Endothelial cell of umbilical vein (primary cell): ENCODE measurements around the gene KRT38. TPM values are rescaled to one million over a fixed set of nuclear protein-coding genes. Genes with fewer than 3 reads are reported as not detected.

ENCODE experiments used
- BruUV-seq: library from RNA; stranded (reverse); fragments of 400-500 nt; replicated peaks from 2 replicates; lab custom pipeline; 2021; lab: Mats Ljungman, UMichigan
- CTCF ChIA-PET: fragments of 300-600, 350-600 bp; sonication (Branson Sonifier 250); formaldehyde crosslinking; loops from one replicate; lab custom pipeline; 2021; ENCODE audit warnings: antibody characterized with exemption, inconsistent platforms; lab: Charles Lee
- POLR2A ChIA-PET: fragments of 300-600, 350-600 bp; sonication (Branson Sonifier 250); formaldehyde crosslinking; loops from one replicate; lab custom pipeline; 2021; ENCODE audit warnings: antibody characterized with exemption, inconsistent platforms; lab: Charles Lee
- DNase-seq: peaks from one replicate; pipeline ENCODE4 v3.0.0-alpha.2; 2011; ENCODE audit warnings: low read depth, low spot score
- FAIRE-seq: peaks from 2 replicates; lab custom pipeline; 2011; peaks lifted over from hg19 to GRCh38; lab: Jason Lieb, UNC
- H2AFZ ChIP-seq: 2 replicates; pipeline ENCODE4 v1.6.0; 2012; ENCODE audit warnings: low read depth, low read length, control low read depth, inconsistent platforms
- H3K27ac ChIP-seq: 2 replicates; pipeline ENCODE4 v1.5.1; 2011; ENCODE audit warnings: low read depth, mild to moderate bottlenecking, control low read depth, low read length, moderate library complexity; ENCODE audit not compliant: insufficient read depth
- H3K27me3 ChIP-seq, 2 experiments: 2 replicates each; pipeline versions ENCODE4 v1.6.0 to v1.6.1; 2011; ENCODE audit warnings: low read length in 2 of 2, mixed read lengths in 1 of 2; ENCODE audit not compliant: control insufficient read depth in 2 of 2, insufficient read depth in 2 of 2
- H3K36me3 ChIP-seq, 2 experiments: 2 replicates in 1 of 2; 3 replicates in 1 of 2; pipeline ENCODE4 v1.5.1; 2011; ENCODE audit warnings: low read length in 2 of 2, mild to moderate bottlenecking in 1 of 2, moderate library complexity in 1 of 2; ENCODE audit not compliant: control insufficient read depth in 2 of 2, insufficient read depth in 2 of 2; ENCODE audit errors: extremely low read depth in 1 of 2
- H3K4me1 ChIP-seq: 3 replicates; pipeline ENCODE4 v1.5.1; 2011; ENCODE audit warnings: mild to moderate bottlenecking, low read length; ENCODE audit not compliant: control insufficient read depth, insufficient read depth; ENCODE audit errors: extremely low read depth
- H3K4me2 ChIP-seq: 2 replicates; pipeline ENCODE4 v1.6.1; 2011; ENCODE audit warnings: low read length, control low read depth, mixed read lengths; ENCODE audit not compliant: insufficient read depth
- H3K4me3 ChIP-seq, 3 experiments: fragments of 200-600 bp in 1 of 3; sonication (generic), shearing (Covaris generic) in 1 of 3; replicated peaks in 1 of 3; 2 replicates each; pipeline ENCODE4 v1.5.1; 2011 to 2016; ENCODE audit warnings: control low read depth in 3 of 3, low read length in 3 of 3, mild to moderate bottlenecking in 2 of 3, inconsistent platforms in 1 of 3, low read depth in 1 of 3, moderate library complexity in 1 of 3; ENCODE audit not compliant: insufficient read depth in 1 of 3
- H3K79me2 ChIP-seq: 2 replicates; pipeline ENCODE4 v1.6.0; 2012; ENCODE audit warnings: low read length, inconsistent platforms; ENCODE audit not compliant: control insufficient read depth, insufficient read depth
- H3K9ac ChIP-seq: replicated peaks from 2 replicates; pipeline ENCODE3; 2011; ENCODE audit warnings: low read length, control low read depth; ENCODE audit not compliant: insufficient read depth; ENCODE audit errors: extremely low read depth
- H3K9me1 ChIP-seq: replicated peaks from 3 replicates; pipeline ENCODE4 v1.6.0; 2011; ENCODE audit warnings: mild to moderate bottlenecking, low read length; ENCODE audit not compliant: control insufficient read depth, insufficient read depth; ENCODE audit errors: extremely low read depth
- H3K9me3 ChIP-seq: replicated peaks from 2 replicates; pipeline ENCODE4 v1.5.1; 2012; ENCODE audit warnings: low read length, inconsistent platforms; ENCODE audit not compliant: control insufficient read depth, insufficient read depth
- H4K20me1 ChIP-seq: replicated peaks from 2 replicates; pipeline ENCODE3; 2011; ENCODE audit warnings: mild to moderate bottlenecking, low read length; ENCODE audit not compliant: control insufficient read depth, insufficient read depth; ENCODE audit errors: extremely low read depth
- CTCF ChIP-seq, 2 donors: IDR thresholded peaks; 1 replicate in 1 of 2; 2 replicates in 1 of 2; pipeline ENCODE4 v1.5.1; 2011; ENCODE audit warnings: low read length in 2 of 2, mild to moderate bottlenecking in 2 of 2, moderate library complexity in 2 of 2, control low read depth in 1 of 2, inconsistent platforms in 1 of 2, low read depth in 1 of 2; ENCODE audit not compliant: insufficient read depth in 1 of 2; ENCODE audit errors: extremely low read depth in 1 of 2
- EZH2 ChIP-seq: IDR thresholded peaks from 2 replicates; pipeline ENCODE4 v1.6.1; 2012; ENCODE audit warnings: borderline replicate concordance, low read depth, mild to moderate bottlenecking, moderate library complexity, low read length, inconsistent platforms; ENCODE audit not compliant: severe bottlenecking
- FOS ChIP-seq: IDR thresholded peaks from 2 replicates; pipeline ENCODE4 v1.6.1; 2011; ENCODE audit warnings: mild to moderate bottlenecking, low read length, moderate library complexity, borderline replicate concordance; ENCODE audit not compliant: insufficient read depth
- GATA2 ChIP-seq: IDR thresholded peaks from 2 replicates; pipeline ENCODE4 v1.7.0; 2011; ENCODE audit warnings: low read depth, mild to moderate bottlenecking, moderate library complexity, mixed read lengths, low read length; ENCODE audit not compliant: insufficient read length, insufficient read depth
- JUN ChIP-seq: IDR thresholded peaks from 2 replicates; pipeline ENCODE4 v1.6.1; 2011; ENCODE audit warnings: borderline replicate concordance, low read depth; ENCODE audit not compliant: insufficient read length, insufficient read depth
- MAX ChIP-seq: IDR thresholded peaks from 2 replicates; pipeline ENCODE4 v1.6.1; 2011; ENCODE audit not compliant: insufficient read depth, insufficient read length
- MYC ChIP-seq: IDR thresholded peaks from one replicate; pipeline ENCODE4 v1.6.1; 2011; ENCODE audit warnings: mild to moderate bottlenecking, low read depth, low read length
- POLR2A ChIP-seq: IDR thresholded peaks from 2 replicates; pipeline ENCODE4 v1.6.1; 2012; ENCODE audit warnings: low read depth, mild to moderate bottlenecking, control low read depth, low read length
- POLR2AphosphoS5 ChIP-seq: IDR thresholded peaks from 2 replicates; pipeline ENCODE4 v1.6.1; 2012; ENCODE audit warnings: low read depth, mild to moderate bottlenecking, control low read depth, low read length, moderate library complexity; ENCODE audit not compliant: insufficient read depth
- dilution Hi-C: fragments of 300-500 bp; cut with MboI; formaldehyde crosslinking; loops from one replicate; pipeline ENCODE4 v1.15.0; 2019; ENCODE audit warnings: low sequenced_read_pairs; ENCODE audit not compliant: extremely low pct_ligation_motif_present
- intact Hi-C: fragments of 100-400 bp; cut with micrococcal nuclease; formaldehyde crosslinking; loops from one replicate; pipeline ENCODE4 v1.10.0; 2022
- polyA plus RNA-seq, 4 experiments: library from polyadenylated mRNA; depleted of rRNA in 3 of 4; stranded (reverse) in 3 of 4; unstranded in 1 of 4; fragments of >200 nt; gene quantifications; 2 replicates each; pipeline versions ENCODE4 v1.2.1 to v1.2.3, GENCODE V29; 2011 to 2012; ENCODE audit warnings: missing spikeins in 1 of 4
- total RNA-seq: library from RNA; stranded (reverse); gene quantifications from 2 replicates; pipeline ENCODE4 v1.2.3, GENCODE V29; 2021

The KRT38 gene
- total and polyA plus RNA-seq, 2 donors (not counting 3 experiments of a cell fraction or from before 2014, with no cell fraction given): not detected

DNA sequence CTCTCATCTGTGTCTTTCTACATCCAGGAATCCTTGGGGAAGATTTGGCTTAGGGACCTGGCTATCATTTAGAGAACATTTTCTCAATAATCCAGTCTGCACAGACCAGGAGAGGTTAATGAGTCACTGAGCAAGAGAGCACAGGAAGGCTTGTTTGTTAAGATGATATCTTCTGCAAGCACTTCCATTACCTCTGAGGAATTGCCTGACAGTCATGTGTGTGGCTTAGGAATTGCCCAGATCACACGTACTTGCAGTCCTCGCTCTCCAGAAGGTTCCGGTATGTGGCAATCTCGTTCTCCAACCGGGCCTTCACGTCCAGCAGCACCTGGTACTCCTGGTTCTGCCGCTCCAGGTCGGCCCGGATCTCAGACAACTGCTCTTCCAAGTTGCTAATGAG is 19.7 kb downstream of the KRT38 start:
- no peaks in the 10 kb centered on the region for H4K20me1 ChIP-seq
- no peak overlapping the region for H2AFZ ChIP-seq
- no peak for DNase-seq
- BruUV-seq: no TSS peak
- H3K36me3 ChIP-seq: no peaks in the 10 kb centered on the region
- peaks cover 0 to 2% of the 10 kb centered on the region in 2 experiments for H3K27me3 ChIP-seq
- no peak overlapping the region for H3K4me3 ChIP-seq
- FAIRE-seq: no peak
- ChIA-PET CTCF (no interaction called here), POLR2A (no interaction called here)
- no peak overlapping the region for H3K27ac ChIP-seq
- no peak overlapping the region for H3K4me2 ChIP-seq
- intact Hi-C loops (loop anchor here (10.0 kb wide), 1 partner anchor 54 kb away; no protein-coding TSS in a partner anchor), dilution Hi-C loops (no loop called here)
- no peak overlapping the region for H3K9ac ChIP-seq
- no peaks in the 10 kb centered on the region for H3K79me2 ChIP-seq
- no peaks in the 10 kb centered on the region for H3K9me3 ChIP-seq
- no peaks in the 10 kb centered on the region for H3K9me1 ChIP-seq
- H3K4me1 ChIP-seq: no peaks in the 10 kb centered on the region
- TF ChIP-seq MAX (no peak), EZH2 (no peak), CTCF (IDR thresholded peaks at IDR 0.05; ENCODE audit: extremely low read depth in 1 of 2, insufficient read depth in 1 of 2, low read depth in 1 of 2, low read length in 2 of 2) (no peak)

DNA sequence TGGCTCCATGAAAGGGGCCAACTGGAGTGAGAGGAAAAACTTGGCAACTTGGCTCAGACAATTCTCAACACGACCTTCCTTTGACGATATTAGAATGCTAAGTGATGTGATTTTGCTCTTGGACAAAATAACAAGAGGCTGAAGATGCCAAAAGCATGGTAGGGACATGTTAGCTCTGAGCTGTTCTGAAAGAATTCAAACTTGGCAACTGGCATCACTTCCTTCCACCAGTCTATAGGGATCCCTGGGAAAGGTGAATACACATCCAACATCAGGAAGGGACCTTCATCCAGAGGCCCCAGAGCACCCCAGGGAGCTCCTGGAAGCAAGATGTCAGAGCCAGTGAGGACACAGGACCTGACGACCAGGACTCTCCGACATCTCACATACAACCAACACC is 20.6 kb downstream of the KRT38 start:
- CTCF ChIA-PET: no interaction called here
- H3K9me1 ChIP-seq: no peaks in the 10 kb centered on the region
- no peaks in the 10 kb centered on the region for H3K4me1 ChIP-seq
- H3K36me3 ChIP-seq: no peaks in the 10 kb centered on the region
- peaks cover 0 to 2% of the 10 kb centered on the region in 2 experiments for H3K27me3 ChIP-seq
- H2AFZ ChIP-seq: no peak overlapping the region
- H3K4me2 ChIP-seq: no peak overlapping the region
- H3K4me3 ChIP-seq: no peak overlapping the region
- no peak for DNase-seq
- POLR2A ChIA-PET: no interaction called here
- dilution Hi-C loops: no loop called here
- no peaks in the 10 kb centered on the region for H3K79me2 ChIP-seq
- TF ChIP-seq JUN (no peak), POLR2A (no peak), MYC (no peak), GATA2 (no peak), EZH2 (no peak), FOS (no peak), POLR2AphosphoS5 (no peak), MAX (no peak), CTCF (IDR thresholded peaks at IDR 0.05; ENCODE audit: extremely low read depth in 1 of 2, insufficient read depth in 1 of 2, low read depth in 1 of 2, low read length in 2 of 2) (no peak)
- H3K9ac ChIP-seq: no peak overlapping the region
- FAIRE-seq: no peak
- no peak overlapping the region for H3K27ac ChIP-seq
- no TSS peak for BruUV-seq
- intact Hi-C loops: loop anchor here (10.0 kb wide), 1 partner anchor 55 kb away; no protein-coding TSS in a partner anchor
- no peaks in the 10 kb centered on the region for H4K20me1 ChIP-seq
- no peaks in the 10 kb centered on the region for H3K9me3 ChIP-seq
